Right cardiac atrium (tissue), 5 donors: ENCODE measurements around the gene ICAM1. TPM values are rescaled to one million over a fixed set of nuclear protein-coding genes. Genes with fewer than 3 reads are reported as not detected.
A peak's percentile ranks its signal among the peaks of the same experiment; 100 is the strongest.
"Not testable (repeated sequence)": the region's sequence is repeated elsewhere in the genome, so short reads cannot be mapped to it uniquely, and the experiment has no call there.

ENCODE experiments used
- ATAC-seq, 2 donors: fragments of 200-7000 bp; cut with Tn5 transposase; one replicate each; pipeline versions ENCODE4 v1.8.0 to v1.9.1; 2020; ENCODE audit warnings: moderate library complexity in 2 of 2, mild to moderate bottlenecking in 1 of 2
- DNase-seq, 3 donors: peaks; one replicate each; pipeline ENCODE4 v3.0.0-alpha.2; 2020
- H3K27ac ChIP-seq: one replicate; pipeline ENCODE4 v1.5.1; 2013; ENCODE audit warnings: mild to moderate bottlenecking, low read length, control low read depth, moderate library complexity
- H3K27me3 ChIP-seq: one replicate; pipeline ENCODE4 v1.6.1; 2013; ENCODE audit not compliant: control insufficient read depth, insufficient read depth
- H3K4me1 ChIP-seq: one replicate; pipeline ENCODE4 v1.6.1; 2013; ENCODE audit warnings: low read length; ENCODE audit not compliant: control insufficient read depth, insufficient read depth
- H3K4me3 ChIP-seq: one replicate; pipeline ENCODE4 v1.5.1; 2013; ENCODE audit warnings: low read length, control low read depth
- H3K9me3 ChIP-seq: one replicate; pipeline ENCODE4 v1.6.1; 2013; ENCODE audit warnings: low read length; ENCODE audit not compliant: control insufficient read depth
- WGBS: extraction: QIAGEN DNeasy Blood & Tissue Kit; methylation state at CpG from one replicate; pipeline ENCODE4 v1.1.7; 2013; 5-methylcytosine and 5-hydroxymethylcytosine counted together
- intact Hi-C, 4 donors: fragments of 100-400 bp; cut with DNase I; formaldehyde crosslinking; loops; one replicate each; pipeline versions ENCODE4 v1.11.0 to v1.14.0; 2022 to 2023
- polyA plus RNA-seq: library from polyadenylated mRNA; stranded (reverse); fragments of 200-250 nt; gene quantifications from one replicate; pipeline ENCODE4 v1.2.3, GENCODE V29; 2013
- total RNA-seq, 4 donors: library from RNA; stranded (reverse); fragmentation: NEBNext Ultra II Directional; extraction: Animal tissue kit (Norgen Biotek cat#: 25700); gene quantifications; one replicate each; pipeline ENCODE4 v1.2.1, GENCODE V29; 2021
- donor health status: healthy with polysubstance abuse.
- donor health status: DM: no; HTN: yes; CAD: no.
- donor health status: DM: no; HTN: no; CAD: no.
- donor health status: DM: no; HTN: yes; CAD: no; lungs with severe emphysema.
- donor health status: DM: yes; HTN: yes; CAD: no.

The ICAM1 gene
- total and polyA plus RNA-seq, 5 donors = 8.4 to 14.5 (median 9.8) TPM

DNA sequence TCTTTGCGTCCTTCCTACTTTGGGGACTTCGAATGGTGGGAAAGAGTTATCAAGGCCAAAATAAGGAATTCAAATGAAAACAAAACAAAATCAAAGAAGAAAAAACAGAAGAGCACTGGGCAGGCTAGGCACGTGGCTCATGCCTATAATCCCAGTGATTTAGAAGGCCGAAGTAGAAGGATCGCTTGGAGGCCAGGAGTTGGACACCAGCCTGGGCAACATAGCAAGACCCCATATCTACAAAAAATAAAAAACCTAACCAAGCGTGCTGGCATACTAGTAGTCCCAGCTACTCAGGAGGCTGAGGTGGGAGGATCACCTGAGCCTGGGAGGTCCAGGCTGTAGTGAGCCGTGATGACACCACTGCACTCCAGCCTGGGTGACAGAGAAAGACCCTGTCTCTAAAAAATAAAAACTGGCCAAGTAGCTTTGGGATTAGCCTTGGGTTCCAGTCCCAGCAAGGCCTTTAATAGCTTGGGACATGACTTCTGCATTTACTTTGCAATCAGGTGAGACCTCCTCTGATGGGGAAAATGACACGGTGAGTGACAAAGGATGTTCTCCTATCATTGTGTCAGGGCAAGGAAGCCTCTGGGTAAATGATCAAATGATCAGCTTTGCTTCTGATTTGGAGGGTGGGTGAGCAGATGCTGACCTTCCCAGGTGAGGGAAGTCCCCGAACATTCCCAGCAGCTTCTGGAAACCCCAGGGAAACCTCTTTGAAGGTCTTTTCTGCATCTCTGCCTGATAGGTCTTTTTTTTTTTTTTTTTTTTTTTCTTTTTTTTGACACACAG is 7.1 kb downstream of the ICAM1 start:
- DNase-seq (no peak), ATAC-seq (no peak)
- H3K4me1 ChIP-seq = no peaks in the 10 kb centered on the region
- intact Hi-C loops = loop anchor here in 2 of 4 donors (10.0 kb wide), 2 partner anchors 47 to 57 kb away; partner anchors contain the start of genes ICAM3 (in 1 of the 2) and RAVER1 (in 1 of the 2)
- H3K27ac ChIP-seq = no peak overlapping the region
- WGBS = 92% methylated on average over 9 of the region's 9 CpGs
- H3K27me3 ChIP-seq = no peaks in the 10 kb centered on the region
- H3K4me3 ChIP-seq = no peak overlapping the region
- no peaks in the 10 kb centered on the region for H3K9me3 ChIP-seq

DNA sequence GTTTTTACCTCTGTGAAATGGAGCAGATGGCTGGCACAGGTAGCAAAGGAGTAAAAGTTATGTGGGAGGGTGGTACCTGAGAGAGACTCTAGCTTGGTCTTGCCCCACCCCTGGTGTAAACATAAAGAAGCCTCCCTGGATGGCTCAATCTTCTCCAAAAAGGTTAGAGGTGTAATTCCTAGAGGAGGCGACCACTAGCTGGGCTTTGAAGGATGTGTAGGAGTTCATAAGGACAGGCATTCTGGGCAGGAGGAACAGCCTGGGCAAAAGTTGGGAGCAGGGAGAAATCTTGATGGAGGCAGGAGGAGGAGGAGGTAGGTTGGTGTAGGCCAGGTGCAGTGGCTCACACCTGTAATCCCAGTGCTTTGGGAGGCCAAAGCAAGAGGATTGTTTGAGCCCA is 8.0 kb downstream of the ICAM1 start:
- H3K9me3 ChIP-seq = no peaks in the 10 kb centered on the region
- no peaks in the 10 kb centered on the region for H3K27me3 ChIP-seq
- H3K4me3 ChIP-seq = no peak overlapping the region
- ATAC-seq = no peak
- intact Hi-C loops = loop anchor here in 2 of 4 donors (10.0 kb wide), 2 partner anchors 46 to 56 kb away; partner anchors contain the start of genes ICAM3 (in 1 of the 2) and RAVER1 (in 1 of the 2)
- 98% methylated on average over 1 of the region's 1 CpG for WGBS
- H3K4me1 ChIP-seq = no peaks in the 10 kb centered on the region
- no peak overlapping the region for H3K27ac ChIP-seq
- DNase-seq = no peak

DNA sequence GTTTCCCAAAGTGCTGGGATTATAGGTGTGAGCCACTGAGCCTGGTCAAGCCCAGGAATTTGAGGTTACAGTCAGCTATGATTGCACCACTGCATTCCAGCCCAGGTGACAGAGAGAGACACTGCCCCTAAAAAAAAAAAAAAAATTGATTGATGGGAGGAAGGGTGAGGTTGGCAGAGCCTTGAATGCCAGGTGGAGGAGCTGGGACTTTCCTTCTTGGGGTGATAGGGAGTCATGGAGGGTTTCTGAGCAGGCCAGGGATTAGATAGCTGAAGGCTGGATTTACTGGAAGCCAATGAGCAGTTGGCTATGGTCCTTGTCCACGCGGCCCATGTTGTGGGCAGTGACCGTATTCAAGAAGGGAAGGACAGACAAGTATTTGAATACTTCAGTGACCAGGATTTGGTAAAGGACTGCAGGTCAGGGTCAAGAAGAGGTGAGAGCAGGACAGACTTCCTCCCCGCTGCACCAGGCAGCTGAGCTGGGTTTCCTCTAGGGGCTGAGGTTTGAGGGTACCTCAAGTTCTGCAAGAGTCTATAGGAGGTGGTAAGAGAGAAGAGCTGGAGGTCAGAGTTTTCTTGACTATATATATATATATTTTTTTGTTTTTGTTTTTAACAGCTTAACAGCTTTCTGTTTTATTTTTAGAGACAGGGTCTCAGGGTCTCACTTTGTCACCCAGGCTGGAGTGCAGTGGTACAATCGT is 9.0 kb downstream of the ICAM1 start:
- no peaks in the 10 kb centered on the region for H3K4me1 ChIP-seq
- ATAC-seq (no peak), DNase-seq (no peak)
- H3K27ac ChIP-seq = no peak overlapping the region
- H3K4me3 ChIP-seq = no peak overlapping the region
- no peaks in the 10 kb centered on the region for H3K27me3 ChIP-seq
- intact Hi-C loops = loop anchor here in 2 of 4 donors (10.0 kb wide), 2 partner anchors 45 to 55 kb away; partner anchors contain the start of genes ICAM3 (in 1 of the 2) and RAVER1 (in 1 of the 2)
- 83% methylated on average over 5 of the region's 5 CpGs for WGBS
- no peaks in the 10 kb centered on the region for H3K9me3 ChIP-seq

DNA sequence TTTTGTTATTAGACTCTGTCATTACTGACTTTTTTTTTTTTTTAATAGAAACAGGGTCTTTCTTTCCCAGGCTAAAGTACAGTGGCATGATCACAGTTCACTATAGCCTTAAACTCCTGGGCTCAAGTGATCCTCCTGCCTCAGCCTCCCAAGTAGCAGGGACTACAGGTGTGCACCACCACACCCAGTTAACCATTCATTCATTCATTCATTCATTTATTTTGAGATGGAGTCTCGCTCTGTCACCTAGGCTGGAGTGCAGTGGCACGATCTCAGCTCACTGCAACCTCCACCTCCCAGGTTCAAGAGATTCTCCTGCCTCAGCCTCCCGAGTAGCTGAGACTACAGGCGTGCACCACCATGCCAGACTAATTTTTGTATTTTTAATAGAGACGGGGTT is 11.1 kb downstream of the ICAM1 start:
- H3K4me3 ChIP-seq, DNase-seq, H3K4me1 ChIP-seq, ATAC-seq, H3K27ac ChIP-seq, H3K27me3 ChIP-seq, intact Hi-C loops, H3K9me3 ChIP-seq: not testable (repeated sequence)
- WGBS = 94% methylated on average over 5 of the region's 5 CpGs

DNA sequence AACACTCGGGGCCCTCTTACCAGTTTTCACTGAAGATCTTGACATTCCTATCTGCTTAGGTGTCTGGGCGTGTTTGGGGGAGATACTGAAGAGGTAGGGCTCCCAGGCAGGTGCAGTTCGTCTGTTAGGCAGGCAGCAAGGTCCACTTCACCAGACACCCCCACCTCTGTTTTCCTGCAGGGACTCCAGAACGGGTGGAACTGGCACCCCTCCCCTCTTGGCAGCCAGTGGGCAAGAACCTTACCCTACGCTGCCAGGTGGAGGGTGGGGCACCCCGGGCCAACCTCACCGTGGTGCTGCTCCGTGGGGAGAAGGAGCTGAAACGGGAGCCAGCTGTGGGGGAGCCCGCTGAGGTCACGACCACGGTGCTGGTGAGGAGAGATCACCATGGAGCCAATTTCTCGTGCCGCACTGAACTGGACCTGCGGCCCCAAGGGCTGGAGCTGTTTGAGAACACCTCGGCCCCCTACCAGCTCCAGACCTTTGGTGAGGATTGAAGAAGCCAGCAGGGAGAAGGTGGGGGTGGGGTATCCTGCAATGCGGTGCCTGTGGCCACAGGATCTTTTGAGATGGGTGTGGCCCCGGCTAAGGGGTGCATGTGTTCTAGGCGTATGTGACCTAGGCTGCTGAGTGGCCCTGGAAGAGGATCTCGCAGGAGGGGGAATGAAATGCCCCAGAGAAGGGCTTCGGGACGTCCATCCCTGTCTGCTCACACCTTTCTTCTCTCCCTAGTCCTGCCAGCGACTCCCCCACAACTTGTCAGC is 12.6 kb downstream of the ICAM1 start:
- H3K4me3 ChIP-seq = no peak overlapping the region
- intact Hi-C loops = no loop called here
- DNase-seq = no peak
- H3K4me1 ChIP-seq = peaks cover 2% of the 10 kb centered on the region
- no peak for ATAC-seq
- H3K27me3 ChIP-seq = no peaks in the 10 kb centered on the region
- WGBS = 81% methylated on average over 23 of the region's 23 CpGs
- no peaks in the 10 kb centered on the region for H3K9me3 ChIP-seq
- no peak overlapping the region for H3K27ac ChIP-seq

DNA sequence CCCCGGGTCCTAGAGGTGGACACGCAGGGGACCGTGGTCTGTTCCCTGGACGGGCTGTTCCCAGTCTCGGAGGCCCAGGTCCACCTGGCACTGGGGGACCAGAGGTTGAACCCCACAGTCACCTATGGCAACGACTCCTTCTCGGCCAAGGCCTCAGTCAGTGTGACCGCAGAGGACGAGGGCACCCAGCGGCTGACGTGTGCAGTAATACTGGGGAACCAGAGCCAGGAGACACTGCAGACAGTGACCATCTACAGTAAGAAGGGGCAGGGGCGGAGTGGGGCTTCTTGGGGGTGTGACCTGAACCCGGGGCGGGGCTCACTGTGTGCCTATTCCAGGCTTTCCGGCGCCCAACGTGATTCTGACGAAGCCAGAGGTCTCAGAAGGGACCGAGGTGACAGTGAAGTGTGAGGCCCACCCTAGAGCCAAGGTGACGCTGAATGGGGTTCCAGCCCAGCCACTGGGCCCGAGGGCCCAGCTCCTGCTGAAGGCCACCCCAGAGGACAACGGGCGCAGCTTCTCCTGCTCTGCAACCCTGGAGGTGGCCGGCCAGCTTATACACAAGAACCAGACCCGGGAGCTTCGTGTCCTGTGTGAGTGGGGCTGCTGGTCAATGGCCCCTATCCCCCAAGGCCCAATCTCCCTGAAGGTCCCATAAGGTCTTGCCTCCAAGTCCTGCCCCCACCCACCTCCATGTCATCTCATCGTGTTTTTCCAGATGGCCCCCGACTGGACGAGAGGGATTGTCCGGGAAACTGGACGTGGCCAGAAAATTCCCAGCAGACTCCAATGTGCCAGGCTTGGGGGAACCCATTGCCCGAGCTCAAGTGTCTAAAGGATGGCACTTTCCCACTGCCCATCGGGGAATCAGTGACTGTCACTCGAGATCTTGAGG is 13.4 kb downstream of the ICAM1 start:
- Histone ChIP-seq H3K4me1 (peaks cover 5% of the 10 kb centered on the region), H3K9me3 (no peaks in the 10 kb centered on the region), H3K27me3 (no peaks in the 10 kb centered on the region), H3K27ac (no peak overlapping the region), H3K4me3 (no peak overlapping the region)
- intact Hi-C loops = no loop called here
- 91% methylated on average over 34 of the region's 34 CpGs for WGBS
- DNase-seq (no peak), ATAC-seq (no peak)

DNA sequence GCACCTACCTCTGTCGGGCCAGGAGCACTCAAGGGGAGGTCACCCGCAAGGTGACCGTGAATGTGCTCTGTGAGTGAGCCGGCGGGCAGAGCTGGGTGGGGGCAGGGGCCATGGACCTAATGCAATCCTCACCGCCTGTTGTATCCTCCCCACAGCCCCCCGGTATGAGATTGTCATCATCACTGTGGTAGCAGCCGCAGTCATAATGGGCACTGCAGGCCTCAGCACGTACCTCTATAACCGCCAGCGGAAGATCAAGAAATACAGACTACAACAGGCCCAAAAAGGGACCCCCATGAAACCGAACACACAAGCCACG is 14.0 kb downstream of the ICAM1 start:
- H3K4me1 ChIP-seq = peaks cover 5% of the 10 kb centered on the region
- no peaks in the 10 kb centered on the region for H3K9me3 ChIP-seq
- intact Hi-C loops = no loop called here
- H3K27ac ChIP-seq = no peak overlapping the region
- no peaks in the 10 kb centered on the region for H3K27me3 ChIP-seq
- 96% methylated on average over 13 of the region's 13 CpGs for WGBS
- ATAC-seq (no peak), DNase-seq (no peak)
- H3K4me3 ChIP-seq = no peak overlapping the region

DNA sequence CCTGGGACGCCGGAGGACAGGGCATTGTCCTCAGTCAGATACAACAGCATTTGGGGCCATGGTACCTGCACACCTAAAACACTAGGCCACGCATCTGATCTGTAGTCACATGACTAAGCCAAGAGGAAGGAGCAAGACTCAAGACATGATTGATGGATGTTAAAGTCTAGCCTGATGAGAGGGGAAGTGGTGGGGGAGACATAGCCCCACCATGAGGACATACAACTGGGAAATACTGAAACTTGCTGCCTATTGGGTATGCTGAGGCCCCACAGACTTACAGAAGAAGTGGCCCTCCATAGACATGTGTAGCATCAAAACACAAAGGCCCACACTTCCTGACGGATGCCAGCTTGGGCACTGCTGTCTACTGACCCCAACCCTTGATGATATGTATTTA is 14.5 kb downstream of the ICAM1 start:
- no peaks in the 10 kb centered on the region for H3K9me3 ChIP-seq
- H3K4me3 ChIP-seq = no peak overlapping the region
- DNase-seq (no peak), ATAC-seq (no peak)
- no peaks in the 10 kb centered on the region for H3K27me3 ChIP-seq
- 90% methylated on average over 4 of the region's 4 CpGs for WGBS
- H3K27ac ChIP-seq = no peak overlapping the region
- intact Hi-C loops = no loop called here
- peaks cover 8% of the 10 kb centered on the region for H3K4me1 ChIP-seq

DNA sequence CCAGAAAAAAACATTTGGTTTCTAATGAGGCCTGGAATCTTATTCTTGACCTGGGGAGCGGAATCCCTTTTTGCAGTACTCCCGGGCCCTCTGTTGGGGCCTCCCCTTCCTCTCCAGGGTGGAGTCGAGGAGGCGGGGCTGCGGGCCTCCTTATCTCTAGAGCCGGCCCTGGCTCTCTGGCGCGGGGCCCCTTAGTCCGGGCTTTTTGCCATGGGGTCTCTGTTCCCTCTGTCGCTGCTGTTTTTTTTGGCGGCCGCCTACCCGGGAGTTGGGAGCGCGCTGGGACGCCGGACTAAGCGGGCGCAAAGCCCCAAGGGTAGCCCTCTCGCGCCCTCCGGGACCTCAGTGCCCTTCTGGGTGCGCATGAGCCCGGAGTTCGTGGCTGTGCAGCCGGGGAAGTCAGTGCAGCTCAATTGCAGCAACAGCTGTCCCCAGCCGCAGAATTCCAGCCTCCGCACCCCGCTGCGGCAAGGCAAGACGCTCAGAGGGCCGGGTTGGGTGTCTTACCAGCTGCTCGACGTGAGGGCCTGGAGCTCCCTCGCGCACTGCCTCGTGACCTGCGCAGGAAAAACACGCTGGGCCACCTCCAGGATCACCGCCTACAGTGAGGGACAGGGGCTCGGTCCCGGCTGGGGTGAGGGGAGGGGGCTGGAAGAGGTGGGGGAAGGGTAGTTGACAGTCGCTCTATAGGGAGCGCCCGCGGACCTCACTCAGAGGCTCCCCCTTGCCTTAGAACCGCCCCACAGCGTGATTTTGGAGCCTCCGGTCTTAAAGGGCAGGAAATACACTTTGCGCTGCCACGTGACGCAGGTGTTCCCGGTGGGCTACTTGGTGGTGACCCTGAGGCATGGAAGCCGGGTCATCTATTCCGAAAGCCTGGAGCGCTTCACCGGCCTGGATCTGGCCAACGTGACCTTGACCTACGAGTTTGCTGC is 16.1 kb downstream of the ICAM1 start, which contains the start of gene ICAM4:
ICAM4 (plus strand) TSS at position 153 of the 935 bp plus-strand sequence; CDS start at position 211, 58 bp downstream.
- DNase-seq (peak; percentile 91 to 98 (median 97)), ATAC-seq (peak; percentile 84 to 88)
- 3% methylated on average over 59 of the region's 59 CpGs for WGBS
- intact Hi-C loops = no loop called here
- H3K27me3 ChIP-seq = no peaks in the 10 kb centered on the region
- no peaks in the 10 kb centered on the region for H3K9me3 ChIP-seq
- H3K27ac ChIP-seq = peak within 1 kb of the TSS; percentile 25
- H3K4me3 ChIP-seq = peak within 1 kb of the TSS; percentile 30
- peaks cover 14% of the 10 kb centered on the region for H3K4me1 ChIP-seq
